GM21576 (cell line): ENCODE data around the gene PCDHA7.
"Not testable (repeated sequence)": the region's sequence is repeated elsewhere in the genome, so short reads cannot be mapped to it uniquely, and the experiment has no call there.

Experiments
- ATAC-seq: cut with Tn5 transposase; IDR thresholded peaks from one replicate; pipeline ENCODE4 v1.9.1; 2021; ENCODE audit warnings: mild to moderate bottlenecking, moderate library complexity; ENCODE audit not compliant: unreplicated experiment

PCDHA7 gene, protein sequence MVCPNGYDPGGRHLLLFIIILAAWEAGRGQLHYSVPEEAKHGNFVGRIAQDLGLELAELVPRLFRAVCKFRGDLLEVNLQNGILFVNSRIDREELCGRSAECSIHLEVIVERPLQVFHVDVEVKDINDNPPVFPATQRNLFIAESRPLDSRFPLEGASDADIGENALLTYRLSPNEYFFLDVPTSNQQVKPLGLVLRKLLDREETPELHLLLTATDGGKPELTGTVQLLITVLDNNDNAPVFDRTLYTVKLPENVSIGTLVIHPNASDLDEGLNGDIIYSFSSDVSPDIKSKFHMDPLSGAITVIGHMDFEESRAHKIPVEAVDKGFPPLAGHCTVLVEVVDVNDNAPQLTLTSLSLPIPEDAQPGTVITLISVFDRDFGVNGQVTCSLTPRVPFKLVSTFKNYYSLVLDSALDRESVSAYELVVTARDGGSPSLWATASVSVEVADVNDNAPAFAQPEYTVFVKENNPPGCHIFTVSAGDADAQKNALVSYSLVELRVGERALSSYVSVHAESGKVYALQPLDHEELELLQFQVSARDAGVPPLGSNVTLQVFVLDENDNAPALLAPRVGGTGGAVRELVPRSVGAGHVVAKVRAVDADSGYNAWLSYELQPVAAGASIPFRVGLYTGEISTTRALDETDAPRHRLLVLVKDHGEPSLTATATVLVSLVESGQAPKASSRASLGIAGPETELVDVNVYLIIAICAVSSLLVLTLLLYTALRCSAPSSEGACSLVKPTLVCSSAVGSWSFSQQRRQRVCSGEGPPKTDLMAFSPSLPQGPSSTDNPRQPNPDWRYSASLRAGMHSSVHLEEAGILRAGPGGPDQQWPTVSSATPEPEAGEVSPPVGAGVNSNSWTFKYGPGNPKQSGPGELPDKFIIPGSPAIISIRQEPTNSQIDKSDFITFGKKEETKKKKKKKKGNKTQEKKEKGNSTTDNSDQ

GRCh38 chr5:140833993-140834392, at the start of gene PCDHA7:
Gene PCDHA7, plus strand, starts transcription at chr5:140834269. Its CDS starts 115 bp downstream, at chr5:140834384.
- ATAC-seq = no peak

- ATAC-seq = no peak
Observed at GRCh38 chr5:140785905-140786686, 48.0 kb upstream of the PCDHA7 start, which contains the start of gene PCDHA1. Gene PCDHA1, plus strand, starts transcription at chr5:140786140.

- ATAC-seq = not testable (repeated sequence)
Observed at GRCh38 chr5:140787422-140787821, 46.6 kb upstream of the PCDHA7 start.

DNA sequence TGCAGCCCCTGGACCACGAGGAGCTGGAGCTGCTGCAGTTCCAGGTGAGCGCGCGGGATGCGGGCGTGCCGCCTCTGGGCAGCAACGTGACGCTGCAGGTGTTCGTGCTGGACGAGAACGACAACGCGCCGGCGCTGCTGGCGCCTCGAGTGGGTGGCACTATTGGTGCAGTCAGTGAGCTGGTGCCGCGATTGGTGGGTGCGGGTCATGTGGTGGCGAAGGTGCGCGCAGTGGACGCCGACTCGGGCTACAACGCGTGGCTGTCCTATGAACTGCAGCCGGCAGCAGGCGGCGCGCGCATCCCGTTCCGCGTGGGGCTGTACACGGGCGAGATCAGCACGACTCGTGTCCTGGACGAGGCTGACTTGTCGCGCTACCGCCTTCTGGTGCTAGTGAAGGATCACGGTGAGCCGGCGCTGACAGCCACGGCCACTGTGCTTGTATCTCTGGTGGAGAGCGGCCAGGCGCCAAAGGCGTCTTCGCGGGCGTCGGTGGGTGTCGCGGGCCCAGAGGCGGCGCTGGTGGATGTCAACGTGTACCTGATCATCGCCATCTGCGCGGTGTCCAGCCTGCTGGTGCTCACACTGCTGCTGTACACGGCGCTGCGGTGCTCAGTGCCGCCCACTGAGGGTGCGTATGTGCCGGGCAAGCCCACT, 46.1 kb upstream of the PCDHA7 start:
- ATAC-seq = not testable (repeated sequence)

- ATAC-seq = no peak
Observed at GRCh38 chr5:140791089-140791488, 43.0 kb upstream of the PCDHA7 start.

DNA sequence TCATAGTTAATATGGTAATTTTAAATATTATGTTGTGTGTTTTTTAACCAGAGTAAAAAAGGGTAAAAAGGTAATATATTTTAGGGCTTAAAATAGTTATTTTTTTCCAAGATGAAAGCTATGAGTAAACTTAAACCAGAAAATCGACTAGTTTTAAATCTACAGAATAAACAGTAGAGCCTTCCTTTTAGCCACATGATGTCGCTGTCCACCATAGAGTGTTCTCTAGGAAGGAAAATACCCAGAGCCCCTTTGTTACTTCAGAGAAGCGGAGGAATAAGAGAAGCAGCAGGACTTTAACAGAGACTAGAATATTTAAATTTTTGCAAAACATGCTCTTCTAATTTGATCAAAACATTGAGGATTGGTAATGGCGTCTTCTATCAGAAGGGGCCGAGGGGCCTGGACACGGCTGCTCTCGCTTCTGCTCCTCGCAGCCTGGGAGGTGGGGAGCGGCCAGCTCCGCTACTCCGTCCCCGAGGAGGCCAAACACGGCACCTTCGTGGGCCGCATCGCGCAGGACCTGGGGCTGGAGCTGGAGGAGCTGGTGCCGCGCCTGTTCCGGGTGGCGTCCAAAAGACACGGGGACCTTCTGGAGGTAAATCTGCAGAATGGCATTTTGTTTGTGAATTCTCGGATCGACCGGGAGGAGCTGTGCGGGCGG, 39.3 kb upstream of the PCDHA7 start, which contains the start of gene PCDHA2:
Gene PCDHA2, plus strand, starts transcription at position 258 of the 664 bp plus-strand sequence.
- ATAC-seq = no peak

DNA sequence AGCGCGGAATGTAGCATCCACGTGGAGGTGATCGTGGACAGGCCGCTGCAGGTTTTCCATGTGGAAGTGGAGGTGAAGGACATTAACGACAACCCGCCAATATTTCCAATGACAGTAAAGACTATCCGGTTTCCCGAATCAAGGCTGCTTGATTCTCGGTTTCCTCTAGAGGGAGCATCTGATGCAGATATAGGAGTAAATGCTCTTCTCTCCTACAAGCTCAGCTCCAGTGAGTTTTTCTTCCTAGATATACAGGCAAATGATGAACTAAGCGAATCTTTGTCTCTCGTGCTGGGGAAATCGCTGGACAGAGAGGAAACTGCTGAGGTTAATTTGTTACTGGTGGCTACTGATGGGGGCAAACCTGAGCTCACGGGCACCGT, 38.8 kb upstream of the PCDHA7 start:
- no peak for ATAC-seq

- ATAC-seq = not testable (repeated sequence)
Observed at GRCh38 chr5:140796072-140796717, 37.9 kb upstream of the PCDHA7 start.

GRCh38 chr5:140796718-140797095, 37.4 kb upstream of the PCDHA7 start:
- ATAC-seq = no peak

DNA sequence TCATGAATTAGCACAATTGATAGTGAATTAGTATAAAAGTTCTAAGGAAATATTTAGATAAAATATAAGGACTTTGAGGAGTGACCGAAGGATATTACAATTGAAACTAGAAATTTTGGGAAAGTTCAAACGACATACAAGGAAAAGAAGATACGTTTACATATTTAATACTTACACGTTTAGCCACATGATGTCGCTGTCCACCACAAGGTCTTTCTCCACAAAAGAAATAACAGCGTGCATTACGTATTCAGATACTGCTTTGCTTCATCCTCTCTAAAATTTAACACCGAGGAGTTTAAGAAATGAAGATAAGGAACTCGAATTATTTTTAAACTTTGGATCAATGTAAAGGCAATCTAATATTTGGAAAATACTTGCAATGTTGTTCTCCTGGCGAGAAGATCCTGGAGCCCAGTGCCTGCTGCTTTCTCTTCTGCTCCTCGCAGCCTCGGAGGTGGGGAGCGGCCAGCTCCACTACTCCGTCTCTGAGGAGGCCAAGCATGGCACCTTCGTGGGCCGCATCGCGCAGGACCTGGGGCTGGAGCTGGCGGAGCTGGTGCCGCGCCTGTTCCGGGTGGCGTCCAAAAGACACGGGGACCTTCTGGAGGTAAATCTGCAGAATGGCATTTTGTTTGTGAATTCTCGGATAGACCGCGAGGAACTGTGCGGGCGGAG, 33.1 kb upstream of the PCDHA7 start, which contains the start of gene PCDHA3:
Gene PCDHA3, plus strand, starts transcription at position 242 of the 678 bp plus-strand sequence.
- no peak for ATAC-seq

- no peak for ATAC-seq
Observed at GRCh38 chr5:140801494-140801841, 32.6 kb upstream of the PCDHA7 start.

DNA sequence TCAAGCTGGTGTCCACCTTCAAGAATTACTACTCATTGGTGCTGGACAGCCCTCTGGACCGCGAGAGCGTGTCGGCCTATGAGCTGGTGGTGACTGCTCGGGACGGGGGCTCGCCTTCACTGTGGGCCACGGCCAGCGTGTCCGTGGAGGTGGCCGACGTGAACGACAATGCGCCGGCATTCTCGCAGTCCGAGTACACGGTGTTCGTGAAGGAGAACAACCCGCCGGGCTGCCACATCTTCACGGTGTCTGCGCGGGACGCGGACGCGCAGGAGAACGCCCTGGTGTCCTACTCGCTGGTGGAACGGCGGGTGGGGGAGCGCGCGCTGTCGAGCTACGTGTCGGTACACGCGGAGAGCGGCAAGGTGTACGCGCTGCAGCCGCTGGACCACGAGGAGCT, 31.7 kb upstream of the PCDHA7 start:
- ATAC-seq = not testable (repeated sequence)

GRCh38 chr5:140802781-140803271, 31.2 kb upstream of the PCDHA7 start:
- no peak for ATAC-seq

GRCh38 chr5:140806834-140807775, 27.0 kb upstream of the PCDHA7 start, which contains the start of gene PCDHA4:
Gene PCDHA4, plus strand, starts transcription at chr5:140807068.
- no peak for ATAC-seq

DNA sequence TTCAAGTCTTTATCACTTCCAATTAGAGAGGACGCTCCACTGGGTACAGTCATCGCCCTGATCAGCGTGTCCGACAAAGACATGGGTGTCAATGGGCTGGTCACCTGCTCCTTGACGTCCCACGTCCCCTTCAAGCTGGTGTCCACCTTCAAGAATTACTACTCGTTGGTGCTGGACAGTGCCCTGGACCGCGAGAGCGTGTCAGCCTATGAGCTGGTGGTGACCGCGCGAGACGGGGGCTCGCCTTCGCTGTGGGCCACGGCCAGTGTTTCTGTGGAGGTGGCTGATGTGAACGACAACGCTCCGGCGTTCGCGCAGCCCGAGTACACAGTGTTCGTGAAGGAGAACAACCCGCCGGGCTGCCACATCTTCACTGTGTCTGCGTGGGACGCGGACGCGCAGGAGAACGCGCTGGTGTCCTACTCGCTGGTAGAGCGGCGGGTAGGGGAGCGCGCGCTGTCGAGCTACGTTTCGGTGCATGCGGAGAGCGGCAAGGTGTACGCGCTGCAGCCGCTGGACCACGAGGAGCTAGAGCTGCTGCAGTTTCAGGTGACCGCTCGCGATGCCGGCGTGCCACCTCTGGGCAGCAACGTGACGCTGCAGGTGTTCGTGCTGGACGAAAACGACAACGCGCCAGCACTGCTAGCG, 25.7 kb upstream of the PCDHA7 start:
- not testable (repeated sequence) for ATAC-seq

GRCh38 chr5:140808889-140809291, 25.2 kb upstream of the PCDHA7 start:
- ATAC-seq = no peak
